GM10847 (cell line): ENCODE results near the gene WDFY2.

ENCODE experiments used
- POLR2A ChIP-seq: IDR thresholded peaks from 2 replicates; pipeline ENCODE4 v1.6.1; 2011; ENCODE audit not compliant: insufficient read length; ENCODE audit errors: extremely low read depth

The WDFY2 gene

GRCh38 chr13:51583875-51584730 lies at the start of gene WDFY2:
TSS of gene WDFY2 (plus strand) at chr13:51584462. CDS start at chr13:51584688, 226 bp downstream.
- TF ChIP-seq POLR2A = peak; percentile 49

- no peak for TF ChIP-seq POLR2A
These were observed 45.6 kb upstream of the WDFY2 start for GRCh38 chr13:51538591-51539179.

GRCh38 chr13:51539887-51540286 lies 44.4 kb upstream of the WDFY2 start:
- no peak for TF ChIP-seq POLR2A

GRCh38 chr13:51541037-51541436 lies 43.2 kb upstream of the WDFY2 start:
- no peak for TF ChIP-seq POLR2A

GRCh38 chr13:51541809-51542258 lies 42.4 kb upstream of the WDFY2 start:
- no peak for TF ChIP-seq POLR2A

- TF ChIP-seq POLR2A = no peak
These were observed 41.7 kb upstream of the WDFY2 start for GRCh38 chr13:51542346-51543242.

- TF ChIP-seq POLR2A = no peak
These were observed 36.7 kb upstream of the WDFY2 start for GRCh38 chr13:51547425-51548176.

GRCh38 chr13:51549050-51549449 lies 35.2 kb upstream of the WDFY2 start:
- no peak for TF ChIP-seq POLR2A

- TF ChIP-seq POLR2A = no peak
These were observed 34.7 kb upstream of the WDFY2 start for GRCh38 chr13:51549593-51549992.

GRCh38 chr13:51550151-51550550 lies 34.1 kb upstream of the WDFY2 start:
- TF ChIP-seq POLR2A = no peak

GRCh38 chr13:51551416-51551815 lies 32.8 kb upstream of the WDFY2 start:
- TF ChIP-seq POLR2A = no peak

GRCh38 chr13:51552027-51552426 lies 32.2 kb upstream of the WDFY2 start:
- no peak for TF ChIP-seq POLR2A

- no peak for TF ChIP-seq POLR2A
These were observed 30.7 kb upstream of the WDFY2 start for GRCh38 chr13:51553531-51553930.

GRCh38 chr13:51556740-51557139 lies 27.5 kb upstream of the WDFY2 start:
- no peak for TF ChIP-seq POLR2A

GRCh38 chr13:51557438-51557837 lies 26.8 kb upstream of the WDFY2 start:
- TF ChIP-seq POLR2A = no peak
